Endothelial cell of umbilical vein (primary cell): ENCODE results near the gene GABBR2. TPM values are rescaled to one million over a fixed set of nuclear protein-coding genes. Genes with fewer than 3 reads are reported as not detected.

Source experiments
- BruUV-seq: library from RNA; stranded (reverse); fragments of 400-500 nt; replicated peaks from 2 replicates; lab custom pipeline; 2021; lab: Mats Ljungman, UMichigan
- CTCF ChIA-PET: fragments of 300-600, 350-600 bp; sonication (Branson Sonifier 250); formaldehyde crosslinking; loops from one replicate; lab custom pipeline; 2021; ENCODE audit warnings: antibody characterized with exemption, inconsistent platforms; lab: Charles Lee
- POLR2A ChIA-PET: fragments of 300-600, 350-600 bp; sonication (Branson Sonifier 250); formaldehyde crosslinking; loops from one replicate; lab custom pipeline; 2021; ENCODE audit warnings: antibody characterized with exemption, inconsistent platforms; lab: Charles Lee
- DNase-seq: peaks from one replicate; pipeline ENCODE4 v3.0.0-alpha.2; 2011; ENCODE audit warnings: low read depth, low spot score
- FAIRE-seq: peaks from 2 replicates; lab custom pipeline; 2011; peaks lifted over from hg19 to GRCh38; lab: Jason Lieb, UNC
- H2AFZ ChIP-seq: 2 replicates; pipeline ENCODE4 v1.6.0; 2012; ENCODE audit warnings: low read depth, low read length, control low read depth, inconsistent platforms
- H3K27ac ChIP-seq: 2 replicates; pipeline ENCODE4 v1.5.1; 2011; ENCODE audit warnings: low read depth, mild to moderate bottlenecking, control low read depth, low read length, moderate library complexity; ENCODE audit not compliant: insufficient read depth
- H3K27me3 ChIP-seq, 2 experiments: 2 replicates each; pipeline versions ENCODE4 v1.6.0 to v1.6.1; 2011; ENCODE audit warnings: low read length in 2 of 2, mixed read lengths in 1 of 2; ENCODE audit not compliant: control insufficient read depth in 2 of 2, insufficient read depth in 2 of 2
- H3K36me3 ChIP-seq, 2 experiments: 2 replicates in 1 of 2; 3 replicates in 1 of 2; pipeline ENCODE4 v1.5.1; 2011; ENCODE audit warnings: low read length in 2 of 2, mild to moderate bottlenecking in 1 of 2, moderate library complexity in 1 of 2; ENCODE audit not compliant: control insufficient read depth in 2 of 2, insufficient read depth in 2 of 2; ENCODE audit errors: extremely low read depth in 1 of 2
- H3K4me1 ChIP-seq: 3 replicates; pipeline ENCODE4 v1.5.1; 2011; ENCODE audit warnings: mild to moderate bottlenecking, low read length; ENCODE audit not compliant: control insufficient read depth, insufficient read depth; ENCODE audit errors: extremely low read depth
- H3K4me2 ChIP-seq: 2 replicates; pipeline ENCODE4 v1.6.1; 2011; ENCODE audit warnings: low read length, control low read depth, mixed read lengths; ENCODE audit not compliant: insufficient read depth
- H3K4me3 ChIP-seq, 3 experiments: fragments of 200-600 bp in 1 of 3; sonication (generic), shearing (Covaris generic) in 1 of 3; replicated peaks in 1 of 3; 2 replicates each; pipeline ENCODE4 v1.5.1; 2011 to 2016; ENCODE audit warnings: control low read depth in 3 of 3, low read length in 3 of 3, mild to moderate bottlenecking in 2 of 3, inconsistent platforms in 1 of 3, low read depth in 1 of 3, moderate library complexity in 1 of 3; ENCODE audit not compliant: insufficient read depth in 1 of 3
- H3K79me2 ChIP-seq: 2 replicates; pipeline ENCODE4 v1.6.0; 2012; ENCODE audit warnings: low read length, inconsistent platforms; ENCODE audit not compliant: control insufficient read depth, insufficient read depth
- H3K9ac ChIP-seq: replicated peaks from 2 replicates; pipeline ENCODE3; 2011; ENCODE audit warnings: low read length, control low read depth; ENCODE audit not compliant: insufficient read depth; ENCODE audit errors: extremely low read depth
- H3K9me1 ChIP-seq: replicated peaks from 3 replicates; pipeline ENCODE4 v1.6.0; 2011; ENCODE audit warnings: mild to moderate bottlenecking, low read length; ENCODE audit not compliant: control insufficient read depth, insufficient read depth; ENCODE audit errors: extremely low read depth
- H3K9me3 ChIP-seq: replicated peaks from 2 replicates; pipeline ENCODE4 v1.5.1; 2012; ENCODE audit warnings: low read length, inconsistent platforms; ENCODE audit not compliant: control insufficient read depth, insufficient read depth
- H4K20me1 ChIP-seq: replicated peaks from 2 replicates; pipeline ENCODE3; 2011; ENCODE audit warnings: mild to moderate bottlenecking, low read length; ENCODE audit not compliant: control insufficient read depth, insufficient read depth; ENCODE audit errors: extremely low read depth
- CTCF ChIP-seq, 2 donors: IDR thresholded peaks; 1 replicate in 1 of 2; 2 replicates in 1 of 2; pipeline ENCODE4 v1.5.1; 2011; ENCODE audit warnings: low read length in 2 of 2, mild to moderate bottlenecking in 2 of 2, moderate library complexity in 2 of 2, control low read depth in 1 of 2, inconsistent platforms in 1 of 2, low read depth in 1 of 2; ENCODE audit not compliant: insufficient read depth in 1 of 2; ENCODE audit errors: extremely low read depth in 1 of 2
- FOS ChIP-seq: IDR thresholded peaks from 2 replicates; pipeline ENCODE4 v1.6.1; 2011; ENCODE audit warnings: mild to moderate bottlenecking, low read length, moderate library complexity, borderline replicate concordance; ENCODE audit not compliant: insufficient read depth
- GATA2 ChIP-seq: IDR thresholded peaks from 2 replicates; pipeline ENCODE4 v1.7.0; 2011; ENCODE audit warnings: low read depth, mild to moderate bottlenecking, moderate library complexity, mixed read lengths, low read length; ENCODE audit not compliant: insufficient read length, insufficient read depth
- JUN ChIP-seq: IDR thresholded peaks from 2 replicates; pipeline ENCODE4 v1.6.1; 2011; ENCODE audit warnings: borderline replicate concordance, low read depth; ENCODE audit not compliant: insufficient read length, insufficient read depth
- POLR2AphosphoS5 ChIP-seq: IDR thresholded peaks from 2 replicates; pipeline ENCODE4 v1.6.1; 2012; ENCODE audit warnings: low read depth, mild to moderate bottlenecking, control low read depth, low read length, moderate library complexity; ENCODE audit not compliant: insufficient read depth
- dilution Hi-C: fragments of 300-500 bp; cut with MboI; formaldehyde crosslinking; loops from one replicate; pipeline ENCODE4 v1.15.0; 2019; ENCODE audit warnings: low sequenced_read_pairs; ENCODE audit not compliant: extremely low pct_ligation_motif_present
- intact Hi-C: fragments of 100-400 bp; cut with micrococcal nuclease; formaldehyde crosslinking; loops from one replicate; pipeline ENCODE4 v1.10.0; 2022
- polyA plus RNA-seq, 4 experiments: library from polyadenylated mRNA; depleted of rRNA in 3 of 4; stranded (reverse) in 3 of 4; unstranded in 1 of 4; fragments of >200 nt; gene quantifications; 2 replicates each; pipeline versions ENCODE4 v1.2.1 to v1.2.3, GENCODE V29; 2011 to 2012; ENCODE audit warnings: missing spikeins in 1 of 4
- total RNA-seq: library from RNA; stranded (reverse); gene quantifications from 2 replicates; pipeline ENCODE4 v1.2.3, GENCODE V29; 2021
- TF ChIP-seq, protein P1 (sequence below): IDR thresholded peaks from 2 replicates; pipeline ENCODE4 v1.6.1; 2011; ENCODE audit not compliant: insufficient read depth, insufficient read length

Gene GABBR2
- total and polyA plus RNA-seq, 2 donors (not counting 3 experiments of a cell fraction or from before 2014, with no cell fraction given) = 1.1 to 9.2 TPM

GRCh38 chr9:98302938-98303632, 405.6 kb downstream of the GABBR2 start:
- TF ChIP-seq, protein P1, sequence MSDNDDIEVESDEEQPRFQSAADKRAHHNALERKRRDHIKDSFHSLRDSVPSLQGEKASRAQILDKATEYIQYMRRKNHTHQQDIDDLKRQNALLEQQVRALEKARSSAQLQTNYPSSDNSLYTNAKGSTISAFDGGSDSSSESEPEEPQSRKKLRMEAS = no peak
- TF ChIP-seq POLR2AphosphoS5 = no peak
- no peak for TF ChIP-seq JUN
- TF ChIP-seq GATA2 = no peak
- TF ChIP-seq CTCF (IDR thresholded peaks at IDR 0.05; ENCODE audit: extremely low read depth in 1 of 2, insufficient read depth in 1 of 2, low read depth in 1 of 2, low read length in 2 of 2) = no peak
- TF ChIP-seq FOS = no peak
- ChIA-PET CTCF (interaction anchor here (0.7 kb wide), 2 partner anchors 473 to 505 kb away, joined by 3 to 4 read pairs; no protein-coding TSS in a partner anchor), POLR2A (no interaction called here)
- dilution Hi-C loops (no loop called here), intact Hi-C loops (no loop called here)
- FAIRE-seq = no peak
- H3K79me2 ChIP-seq = no peaks in the 10 kb centered on the region
- no peak overlapping the region for H3K4me2 ChIP-seq
- no peak overlapping the region for H3K9ac ChIP-seq
- no peak overlapping the region for H3K4me3 ChIP-seq
- H3K9me3 ChIP-seq = no peaks in the 10 kb centered on the region
- BruUV-seq = no TSS peak
- no peaks in the 10 kb centered on the region for H4K20me1 ChIP-seq
- H2AFZ ChIP-seq = no peak overlapping the region
- H3K36me3 ChIP-seq = no peaks in the 10 kb centered on the region
- no peak for DNase-seq
- no peaks in the 10 kb centered on the region for H3K27me3 ChIP-seq
- H3K4me1 ChIP-seq = peaks cover 6% of the 10 kb centered on the region
- no peak overlapping the region for H3K27ac ChIP-seq
- H3K9me1 ChIP-seq = no peaks in the 10 kb centered on the region
